Measurements from ENCODE around the gene JAK1.
"Not testable (repeated sequence)": the region's sequence is repeated elsewhere in the genome, so short reads cannot be mapped to it uniquely, and the experiment has no call there.

The JAK1 gene

DNA sequence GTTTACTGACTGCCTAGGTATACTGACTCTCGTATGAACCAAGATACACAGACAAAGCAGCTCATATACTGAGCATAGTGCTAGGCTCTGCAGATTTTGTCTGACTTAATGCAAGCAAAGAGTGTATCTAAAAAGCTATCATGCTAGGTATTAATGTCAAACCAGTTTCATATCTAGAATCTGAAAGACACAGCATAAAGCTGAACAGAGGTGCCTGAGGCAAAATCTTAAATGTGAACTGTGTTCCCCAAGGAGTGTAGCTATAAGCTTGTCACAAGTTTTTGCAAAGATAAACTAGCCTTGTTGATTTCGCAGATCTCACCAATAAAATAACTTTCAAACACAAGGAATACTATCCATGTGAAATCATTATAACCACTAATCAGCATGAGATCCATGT lies 18.1 kb downstream of the JAK1 start:
- no peak for DNase-seq

DNA sequence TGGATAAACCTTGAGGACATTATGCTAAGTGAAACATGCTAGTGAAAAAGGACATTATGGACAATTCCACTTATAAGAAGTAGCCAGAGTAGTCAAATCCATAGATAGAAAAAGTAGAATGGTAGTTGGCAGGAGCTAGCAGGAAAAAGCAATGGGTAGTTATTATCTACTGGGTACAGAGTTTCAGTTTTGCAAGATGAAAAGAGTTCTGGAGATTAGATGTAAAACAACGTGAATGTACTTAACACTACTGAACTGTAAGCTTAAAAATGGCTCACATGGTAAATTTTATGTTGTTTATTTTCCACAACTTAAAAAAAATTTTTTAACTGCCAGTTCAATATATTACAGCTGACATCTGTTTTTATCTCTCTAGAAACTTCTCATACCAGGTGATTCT lies 19.4 kb downstream of the JAK1 start:
- DNase-seq = no peak

DNA sequence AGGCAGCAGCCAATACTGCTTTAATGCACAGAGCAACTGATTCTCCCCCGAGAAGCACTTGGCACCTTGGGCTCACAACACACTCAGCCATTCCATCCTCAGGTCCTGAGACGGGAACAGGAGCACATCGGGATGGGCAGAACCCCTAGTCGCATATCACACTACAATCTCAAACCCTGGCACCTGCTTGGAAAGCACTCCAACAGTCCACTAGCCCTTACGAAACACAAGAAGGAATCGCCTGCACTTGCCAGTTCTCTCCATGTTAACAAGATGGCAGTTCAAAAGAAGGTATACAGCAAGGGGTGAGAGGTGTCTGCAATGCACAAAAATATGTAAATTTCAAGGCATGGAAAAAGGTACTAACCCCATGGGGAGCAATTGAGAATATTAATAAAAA lies 21.4 kb downstream of the JAK1 start:
- DNase-seq = no peak

DNA sequence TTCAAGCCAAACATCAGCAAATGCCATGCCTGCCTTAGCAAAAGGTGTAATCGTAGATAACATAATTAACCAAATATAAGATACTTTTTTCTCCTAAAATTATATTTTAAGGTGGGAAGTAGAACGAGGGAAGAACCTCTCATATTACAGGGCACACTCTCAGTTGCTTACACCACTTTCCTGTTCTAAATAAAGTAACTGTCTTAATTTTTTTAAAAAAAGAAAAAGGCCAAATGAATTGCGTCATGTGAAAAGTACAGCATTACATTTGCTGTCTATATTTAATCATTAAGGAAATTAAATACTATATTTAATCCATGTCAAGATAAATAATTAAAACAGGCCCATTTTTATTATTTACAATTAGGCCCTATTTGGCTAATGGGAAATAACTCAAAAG lies 23.7 kb downstream of the JAK1 start:
- DNase-seq = no peak

DNA sequence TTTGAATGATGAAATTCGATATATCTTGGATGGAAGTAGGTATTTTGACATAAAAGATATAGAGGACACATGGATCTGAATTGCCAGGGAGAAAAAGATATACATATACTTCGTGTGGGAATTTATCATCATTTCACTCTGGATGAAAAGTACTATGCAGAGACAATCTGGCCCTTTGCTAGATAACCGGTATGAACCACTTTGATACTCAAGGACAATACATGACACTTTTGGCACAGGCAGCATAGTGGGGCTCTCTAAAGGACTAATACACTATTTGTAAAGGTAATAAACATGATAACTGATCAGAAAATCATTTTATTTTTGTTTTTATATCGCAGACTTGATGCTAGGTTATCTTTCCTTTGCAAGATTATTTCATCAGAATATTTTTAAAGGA lies 24.2 kb downstream of the JAK1 start:
- no peak for DNase-seq

DNA sequence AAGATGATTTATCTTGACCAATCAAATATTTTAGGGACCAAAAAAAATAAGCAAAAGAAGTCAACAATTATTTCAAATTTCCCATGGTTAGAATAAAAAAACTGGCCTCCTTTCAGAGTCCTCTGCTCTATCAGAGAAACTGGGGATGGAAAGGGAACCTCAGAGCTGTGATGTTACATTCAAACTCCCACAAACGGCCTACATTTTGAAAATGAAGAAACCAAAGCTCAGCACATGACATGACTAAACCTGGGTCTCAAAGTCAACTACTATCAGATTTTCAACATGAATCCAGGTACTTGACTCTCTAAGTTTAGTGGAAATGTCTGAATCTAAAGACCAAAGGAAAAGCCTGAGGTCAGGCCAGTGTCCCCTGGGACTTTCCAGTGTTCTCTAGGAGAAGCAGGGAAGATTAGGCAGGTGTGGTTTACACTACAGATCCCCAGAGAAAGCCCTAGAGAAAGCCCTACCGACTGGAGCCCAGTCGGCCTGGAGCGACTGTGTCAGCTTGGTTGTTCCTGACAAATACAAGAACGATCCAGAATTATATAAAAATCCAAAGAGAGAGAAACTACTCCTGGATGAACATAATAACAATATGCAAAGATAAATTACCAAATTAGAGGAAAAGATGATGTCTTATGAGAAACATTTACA lies 24.8 kb downstream of the JAK1 start:
- DNase-seq = no peak

DNA sequence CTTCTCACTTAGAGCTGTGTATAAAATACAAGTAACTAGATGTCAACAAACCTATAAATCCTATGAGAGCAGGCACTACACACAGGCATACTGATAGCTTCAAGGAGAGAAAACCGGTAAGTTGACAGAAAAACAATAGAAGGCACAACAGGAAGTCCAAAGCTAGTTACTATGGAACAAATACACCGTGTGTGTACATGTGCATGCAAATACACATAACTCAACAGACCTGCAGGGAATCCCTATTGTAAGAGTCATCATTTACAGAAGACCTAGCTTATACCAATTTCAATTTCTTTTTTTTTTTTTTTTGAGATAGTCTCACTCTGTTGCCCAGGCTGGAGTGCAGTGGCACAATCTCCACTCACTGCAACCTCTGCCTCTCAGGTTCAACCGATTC lies 26.3 kb downstream of the JAK1 start:
- DNase-seq = no peak

DNA sequence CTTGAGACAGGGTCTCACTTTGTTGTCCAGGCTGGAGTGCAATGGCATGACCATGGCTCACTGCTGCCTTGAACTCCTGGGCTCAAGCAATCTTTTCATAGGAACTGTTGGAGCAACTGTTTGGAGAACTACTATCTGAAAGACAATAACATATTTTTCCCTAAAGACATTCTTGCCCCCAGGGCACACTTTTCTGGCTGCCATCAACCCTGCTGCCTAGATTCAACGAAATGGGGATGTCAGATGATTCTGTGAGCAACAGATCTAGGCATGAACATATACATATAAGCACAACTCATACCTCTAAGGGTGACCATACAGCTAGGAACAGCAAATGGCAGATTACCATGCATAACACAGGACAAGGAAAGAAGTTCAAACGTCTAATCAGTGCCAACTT lies 27.4 kb downstream of the JAK1 start:
- DNase-seq = no peak

DNA sequence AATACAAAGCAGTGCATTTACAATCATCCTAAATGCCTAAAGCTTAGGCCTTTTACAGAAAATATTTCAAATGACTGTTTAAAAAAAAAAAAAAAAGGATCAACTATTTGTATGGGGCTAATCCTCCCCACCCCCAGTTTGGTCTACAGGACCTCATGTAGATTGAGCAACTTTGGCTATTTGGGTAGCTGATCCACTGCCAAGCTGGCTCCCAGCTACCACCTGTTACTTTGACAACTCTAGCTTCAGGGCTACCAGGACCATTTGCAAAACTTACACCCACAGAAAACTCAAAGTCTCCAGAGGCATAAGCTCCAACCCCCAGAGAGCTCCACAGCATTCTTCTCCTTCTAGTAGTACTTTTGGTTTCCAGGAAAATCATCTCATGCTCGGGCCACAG lies 29.4 kb downstream of the JAK1 start:
- no peak for DNase-seq

DNA sequence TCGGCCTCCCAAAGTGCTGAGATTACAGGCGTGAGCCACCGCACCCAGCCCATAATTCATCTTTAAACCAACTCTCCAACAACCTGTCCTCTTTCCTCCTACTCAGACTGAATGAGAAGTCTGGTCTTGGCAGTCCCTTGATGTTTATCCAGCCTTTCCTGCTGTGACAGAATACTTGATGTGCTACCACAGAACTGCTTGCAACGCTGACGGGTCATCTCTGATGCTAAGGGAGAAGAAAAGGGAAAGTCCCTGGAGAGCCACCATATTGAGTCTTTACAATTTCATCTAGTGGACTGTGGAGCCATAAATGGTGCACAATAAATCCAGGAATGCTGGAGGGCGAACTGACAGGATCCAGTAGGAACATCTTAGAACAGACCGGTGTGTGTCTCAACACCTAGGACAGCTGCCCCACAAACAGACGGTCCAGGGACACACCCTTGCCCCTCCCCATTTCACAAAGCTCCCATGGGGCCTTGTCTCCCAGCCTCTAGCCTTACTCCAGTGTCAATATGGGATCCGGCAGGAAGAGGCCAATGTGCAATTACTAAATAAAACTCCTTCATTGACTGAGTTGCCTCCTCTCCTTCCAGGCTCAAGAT lies 30.7 kb downstream of the JAK1 start:
- no peak for DNase-seq

DNA sequence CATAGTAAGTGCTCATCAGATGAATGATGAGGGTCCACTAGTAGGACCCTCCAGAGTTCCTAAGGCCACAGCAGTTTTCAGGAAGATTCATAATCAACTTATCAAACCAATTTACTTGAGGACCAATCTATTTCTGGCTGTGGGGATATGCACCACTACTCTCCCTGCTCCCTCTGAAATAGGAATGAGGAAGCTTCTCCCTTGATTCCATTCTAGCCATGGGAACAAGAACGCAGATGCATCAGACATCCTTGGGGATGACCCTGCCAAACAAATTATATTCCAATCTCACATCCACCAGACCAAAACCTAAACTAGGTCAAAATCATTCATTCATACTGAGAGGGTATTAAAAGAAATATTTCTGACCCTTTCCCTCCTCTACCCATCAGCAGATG lies 31.5 kb downstream of the JAK1 start:
- no peak for DNase-seq

DNA sequence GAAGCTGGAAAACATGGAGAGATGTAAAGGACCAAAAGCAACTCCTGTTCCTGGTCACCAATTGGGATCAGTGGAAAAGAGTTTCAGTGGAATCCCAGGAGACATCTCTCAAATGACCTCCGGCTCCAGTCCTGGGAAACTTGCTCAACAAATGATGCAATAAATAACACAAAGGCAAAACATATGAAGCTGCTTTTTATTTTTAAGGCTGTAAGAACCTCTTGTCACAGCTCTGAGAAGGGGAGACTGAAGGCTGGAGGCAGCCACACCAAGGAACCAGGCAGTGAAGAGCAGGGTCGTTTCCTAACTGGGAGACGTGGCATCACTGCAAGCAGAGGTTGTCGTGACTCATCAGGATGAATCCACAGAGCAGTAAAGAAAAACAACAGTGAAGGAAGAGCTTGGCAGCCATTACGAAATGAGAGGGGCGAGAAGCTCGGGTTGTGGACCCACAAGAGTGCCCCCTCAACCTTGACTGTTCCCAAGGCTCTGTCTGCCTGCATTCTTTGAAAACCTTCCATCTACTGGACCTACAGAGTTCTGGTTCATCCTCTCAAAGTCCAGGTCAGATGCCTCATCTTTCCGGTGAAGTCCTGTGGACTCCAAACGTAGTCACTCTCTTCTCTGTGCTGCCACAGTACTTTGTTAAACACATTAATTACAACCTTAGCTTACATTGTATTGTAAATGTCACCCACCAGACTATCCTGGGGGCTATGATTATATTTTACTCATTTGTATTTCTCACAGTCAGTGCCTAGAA lies 32.1 kb downstream of the JAK1 start:
- DNase-seq = no peak

DNA sequence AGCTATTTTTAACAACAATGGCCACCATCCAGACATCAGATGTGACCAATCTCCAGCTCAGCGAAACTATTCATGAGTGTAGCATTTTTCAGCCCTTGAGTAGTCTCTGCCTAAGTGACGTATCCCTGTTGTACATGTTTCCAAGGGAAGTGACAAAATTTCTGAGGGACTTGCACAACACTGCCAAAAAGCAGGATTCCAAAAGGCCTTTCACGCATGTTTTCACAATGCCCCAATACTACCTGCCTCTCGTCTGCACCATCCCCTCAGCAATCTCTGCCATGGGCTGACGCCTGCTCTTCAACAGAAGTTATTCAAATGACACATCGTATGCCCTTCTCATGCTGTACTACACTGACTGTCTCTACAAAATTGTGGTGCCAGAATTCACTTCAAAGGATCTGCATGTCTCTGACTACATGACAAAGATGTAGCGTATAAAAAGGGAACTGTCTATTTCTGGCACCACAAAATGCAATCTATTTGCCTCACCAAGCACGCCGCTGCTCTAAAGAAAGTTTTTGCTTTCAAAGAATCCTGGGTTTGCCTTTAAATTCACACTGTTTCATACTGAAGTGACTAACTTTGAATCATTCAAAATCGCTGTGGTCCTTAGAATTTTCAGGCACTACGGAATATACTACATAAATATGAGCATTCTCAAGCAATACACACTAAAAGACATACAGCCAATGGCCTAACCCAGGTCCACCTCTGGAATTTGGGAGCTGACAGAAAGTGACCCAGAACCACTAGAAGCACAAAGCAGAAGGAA lies 32.9 kb downstream of the JAK1 start:
- DNase-seq = no peak

DNA sequence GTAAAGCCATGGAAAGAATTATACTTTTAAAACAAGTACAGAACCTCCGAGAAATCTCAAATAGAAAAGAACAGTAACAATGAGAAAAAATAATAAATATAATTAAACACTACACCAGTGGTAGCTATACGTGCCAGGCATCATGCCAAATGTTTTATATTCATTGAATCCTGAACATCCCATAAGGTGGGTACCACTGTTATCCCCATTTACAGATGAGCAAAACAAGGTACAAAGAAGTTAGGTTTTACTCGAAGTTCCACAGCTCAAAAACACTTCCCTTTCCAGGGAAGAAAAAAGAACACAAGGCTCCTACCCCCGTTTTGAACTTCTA lies 33.4 kb downstream of the JAK1 start:
- no peak for DNase-seq

DNA sequence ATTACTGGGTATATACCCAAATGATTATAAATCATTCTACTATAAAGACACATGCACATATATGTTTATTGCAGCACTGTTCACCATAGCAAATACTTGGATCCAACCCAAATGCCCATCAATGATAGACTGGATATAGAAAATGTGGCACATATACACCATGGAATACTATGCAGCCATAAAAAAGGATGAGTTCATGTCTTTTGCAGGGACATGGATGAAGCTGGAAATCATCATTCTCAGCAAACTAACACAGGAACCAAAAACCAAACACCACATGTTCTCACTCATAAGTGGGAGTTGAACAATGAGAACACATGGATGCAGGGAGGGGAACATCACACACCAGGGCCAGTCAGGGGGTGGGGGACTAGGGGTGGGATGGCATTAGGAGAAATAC lies 35.7 kb downstream of the JAK1 start:
- not testable (repeated sequence) for DNase-seq

DNA sequence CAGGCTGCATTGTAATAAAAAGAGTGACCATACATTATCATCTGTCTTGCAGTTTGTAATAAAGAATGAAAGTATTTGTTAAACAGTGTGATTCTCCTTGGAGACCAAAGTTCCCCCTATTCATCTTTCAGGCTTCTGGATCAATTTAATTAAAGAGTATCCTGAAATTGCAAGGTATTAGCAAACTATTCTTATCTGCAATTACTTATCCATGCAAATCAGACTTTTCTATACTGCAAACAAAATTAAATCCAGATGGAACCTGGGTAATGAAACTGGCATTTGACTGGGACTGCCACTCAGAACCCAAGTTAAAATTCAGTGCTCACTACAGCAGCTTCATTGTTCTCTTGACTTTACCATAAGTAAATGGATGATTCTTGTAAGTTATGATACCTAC lies 37.1 kb downstream of the JAK1 start:
- no peak for DNase-seq

DNA sequence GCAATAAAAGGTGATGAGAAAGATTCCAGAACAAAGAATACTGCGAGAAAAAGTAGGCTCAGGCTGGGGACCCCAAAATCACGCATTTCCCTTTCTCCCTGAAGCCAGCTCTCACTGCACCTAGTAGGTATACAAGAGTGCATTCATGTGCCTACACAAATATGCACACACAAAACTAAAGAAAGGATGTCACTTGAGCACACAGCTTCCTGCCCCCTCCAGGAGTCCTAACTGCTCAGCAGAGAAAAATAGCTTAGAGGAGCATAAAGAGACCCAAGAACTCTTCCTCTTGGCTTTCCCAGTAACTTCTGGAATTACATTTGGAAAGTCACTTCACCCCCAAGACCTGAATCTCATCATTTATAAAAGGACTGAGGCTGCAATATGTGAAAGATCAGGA lies 38.0 kb downstream of the JAK1 start:
- DNase-seq = no peak

DNA sequence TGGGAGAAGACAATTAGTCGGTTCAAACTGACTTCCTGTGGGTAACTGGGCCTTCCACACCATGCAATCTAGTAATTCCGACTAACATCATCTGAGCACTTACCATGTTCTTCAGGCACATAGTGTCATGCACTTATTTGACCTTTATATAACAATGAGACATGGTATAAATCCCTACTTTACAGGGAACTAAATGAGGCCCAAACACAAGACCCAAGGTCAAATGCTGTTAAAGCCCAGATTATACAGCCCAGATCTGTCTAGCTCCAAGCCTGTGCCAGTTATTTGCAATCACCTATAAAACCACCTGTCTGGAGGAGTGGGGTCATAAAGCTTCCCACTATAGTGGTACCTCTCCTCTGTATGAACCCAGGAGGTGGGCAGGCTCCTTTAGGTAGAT lies 40.8 kb downstream of the JAK1 start:
- no peak for DNase-seq

DNA sequence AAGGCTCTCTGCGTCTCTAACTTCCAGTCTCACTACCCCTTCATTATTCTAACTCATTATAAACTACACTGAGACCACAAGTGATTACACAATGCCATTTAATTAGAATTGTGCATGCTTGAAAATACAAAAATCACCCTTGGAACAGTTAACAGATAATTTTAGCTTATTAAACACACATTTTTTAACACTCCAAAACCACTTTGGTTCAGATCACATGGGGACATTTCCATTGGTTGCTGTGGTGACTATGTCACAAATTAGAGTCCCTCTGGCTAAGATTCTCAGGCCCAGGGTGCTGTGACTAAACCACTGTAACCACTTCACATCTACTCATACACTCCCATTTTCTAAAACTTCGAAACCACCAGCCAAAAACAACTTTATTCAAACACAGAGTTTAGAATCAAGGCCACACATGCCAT lies 43.0 kb downstream of the JAK1 start:
- peak; percentile 41 for DNase-seq

DNA sequence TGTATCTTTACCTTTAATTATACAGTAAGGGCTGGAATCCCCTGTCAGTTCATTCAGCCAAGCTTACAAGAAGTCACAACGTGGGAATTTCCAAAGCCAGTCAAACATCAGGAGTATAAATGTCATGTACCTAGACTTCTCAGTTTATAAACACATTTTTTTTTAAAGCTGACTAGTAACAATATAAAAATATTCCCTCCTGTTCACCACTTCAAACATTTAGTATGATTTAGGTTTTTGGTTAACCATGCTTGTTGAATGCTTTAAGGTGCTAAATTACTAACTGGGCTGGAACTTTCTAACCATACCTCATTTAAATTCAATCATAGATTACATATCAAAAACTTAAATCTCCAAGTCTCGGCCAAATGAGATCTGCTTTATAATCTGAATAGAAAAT lies 44.0 kb downstream of the JAK1 start:
- no peak for DNase-seq

DNA sequence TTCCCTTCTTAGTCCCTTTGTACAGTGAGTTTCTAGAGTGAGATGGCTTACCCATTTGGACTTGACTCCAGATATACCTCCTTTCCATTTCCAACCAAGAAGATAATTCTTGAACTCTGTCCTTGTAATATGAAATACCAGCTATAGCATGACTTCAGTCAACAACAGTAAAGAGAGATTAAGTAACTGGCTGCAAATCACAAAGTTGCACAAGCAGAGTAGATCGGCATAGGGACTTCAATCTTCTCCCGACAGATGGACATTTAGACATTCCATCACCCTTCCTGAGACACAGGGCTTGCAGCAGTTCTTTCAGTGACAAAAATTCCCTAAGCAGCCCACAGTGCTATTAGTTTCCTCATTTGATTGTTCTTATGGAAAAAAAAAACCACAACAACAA lies 44.6 kb downstream of the JAK1 start:
- no peak for DNase-seq

DNA sequence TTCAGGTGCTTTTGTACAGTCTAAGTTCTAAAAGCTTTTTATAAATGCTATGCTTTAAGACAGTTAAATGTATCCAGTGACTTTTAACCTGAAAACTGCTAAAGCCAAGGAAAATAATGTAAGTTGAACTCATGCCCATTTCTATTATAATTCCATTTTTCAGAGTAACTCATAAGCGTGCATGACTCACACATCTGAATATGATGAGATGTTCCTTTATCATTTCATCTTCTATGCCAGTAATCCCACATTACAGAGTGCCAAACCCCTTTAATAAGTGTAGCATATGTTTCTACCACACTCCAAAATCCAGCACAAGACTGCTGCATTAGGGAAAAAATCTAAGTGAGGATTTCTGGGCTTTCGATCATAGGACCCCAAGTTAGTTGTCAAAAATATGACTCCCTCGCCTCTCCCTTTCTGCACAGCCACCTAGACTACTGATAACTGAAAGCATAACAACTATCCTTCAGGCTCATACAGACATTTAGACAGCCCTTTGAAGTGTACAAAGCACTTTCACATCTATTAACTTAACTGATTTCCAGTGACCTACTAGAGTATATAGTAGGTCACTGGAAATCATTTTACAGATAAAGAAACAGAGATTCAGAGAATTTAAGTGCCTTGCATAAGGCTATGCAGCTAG lies 45.3 kb downstream of the JAK1 start:
- no peak for DNase-seq

DNA sequence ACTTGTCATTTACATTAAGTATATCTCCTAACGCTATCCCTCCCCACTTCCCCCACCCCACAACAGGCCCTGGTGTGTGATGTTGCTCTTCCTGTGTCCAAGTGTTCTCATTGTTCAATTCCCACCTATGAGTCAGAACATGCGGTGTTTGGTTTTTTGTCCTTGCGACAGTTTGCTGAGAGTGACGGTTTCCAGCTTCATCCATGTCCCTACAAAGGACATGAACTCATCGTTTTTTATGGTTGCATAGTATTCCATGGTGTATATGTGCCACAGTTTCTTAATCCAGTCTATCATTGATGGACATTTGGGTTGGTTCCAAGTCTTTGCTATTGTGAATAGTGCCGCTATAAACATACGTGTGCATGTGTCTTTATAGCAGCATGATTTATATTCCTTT lies 47.2 kb downstream of the JAK1 start:
- not testable (repeated sequence) for DNase-seq

Data from activated naive CD4-positive, alpha-beta T cell treated with Interleukin-2 at 50 U/mL for 16 hours (primary cell).